HG03196 (cell line): Measurements from ENCODE around the gene MORN1.

Experiments
- ATAC-seq: cut with Tn5 transposase; IDR thresholded peaks from one replicate; pipeline ENCODE4 v1.9.1; 2021; ENCODE audit not compliant: unreplicated experiment

MORN1 gene

DNA sequence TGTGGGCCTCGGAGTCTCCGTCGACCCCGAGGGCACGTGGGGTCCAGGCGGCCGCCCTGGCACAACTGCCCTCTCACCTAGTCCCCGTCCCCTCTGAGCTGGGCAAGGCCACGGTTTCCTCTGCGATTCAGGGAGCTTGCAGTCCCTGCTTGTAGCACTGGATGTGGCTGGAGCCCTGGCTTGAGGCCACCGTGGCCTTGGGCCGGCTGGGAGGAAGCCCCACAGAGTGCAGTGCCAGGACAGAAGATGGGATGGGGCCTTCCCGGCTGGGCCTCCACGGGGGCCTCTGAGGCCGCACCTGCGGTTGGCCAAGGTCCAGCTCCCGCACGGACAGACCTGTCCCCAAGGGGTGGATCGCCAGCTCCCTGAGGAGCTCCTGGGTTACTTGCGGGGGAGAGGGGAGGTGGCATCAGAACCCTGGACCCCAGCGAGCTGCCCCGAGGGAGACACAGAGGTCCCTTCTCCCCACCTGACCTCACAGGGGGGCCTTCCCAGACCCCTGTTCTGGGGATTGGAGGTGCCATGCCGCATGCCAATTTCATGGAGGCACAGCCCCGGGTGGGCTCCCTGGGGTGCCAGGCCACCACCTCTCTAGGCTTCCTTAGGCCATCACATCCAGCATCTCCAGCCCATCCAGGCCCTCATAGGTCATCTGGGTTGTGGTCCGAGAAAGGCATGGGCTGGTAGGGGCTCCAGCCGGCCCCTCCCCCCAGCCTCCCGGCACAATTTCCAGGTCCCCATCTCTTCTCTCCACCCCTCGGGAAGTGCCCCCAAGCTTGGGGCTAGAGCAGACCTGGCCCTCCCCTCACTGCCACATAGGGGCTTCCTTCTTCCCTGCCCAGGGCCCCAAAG lies 80.8 kb downstream of the MORN1 start:
- ATAC-seq, result no peak

DNA sequence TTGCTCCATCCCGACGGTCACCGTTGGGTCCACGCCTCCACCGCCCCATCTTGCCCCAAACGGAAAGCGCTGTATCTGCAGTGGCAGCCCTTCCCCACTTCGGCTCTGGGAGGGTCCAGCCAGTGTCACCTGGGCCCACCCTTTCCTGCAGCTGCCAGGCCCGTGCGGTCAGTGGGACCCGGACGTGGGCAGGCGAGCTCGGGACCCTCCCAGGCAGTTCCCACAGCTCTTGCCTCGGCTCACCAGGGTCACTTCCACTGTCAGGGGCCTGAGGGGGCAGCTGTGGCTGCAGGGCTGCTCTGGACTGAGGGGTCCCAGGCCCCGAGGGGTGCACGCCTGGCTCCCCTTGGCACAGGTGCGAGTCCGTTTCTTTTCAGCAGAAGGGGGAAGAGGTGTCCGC lies 82.5 kb downstream of the MORN1 start:
- no peak for ATAC-seq

DNA sequence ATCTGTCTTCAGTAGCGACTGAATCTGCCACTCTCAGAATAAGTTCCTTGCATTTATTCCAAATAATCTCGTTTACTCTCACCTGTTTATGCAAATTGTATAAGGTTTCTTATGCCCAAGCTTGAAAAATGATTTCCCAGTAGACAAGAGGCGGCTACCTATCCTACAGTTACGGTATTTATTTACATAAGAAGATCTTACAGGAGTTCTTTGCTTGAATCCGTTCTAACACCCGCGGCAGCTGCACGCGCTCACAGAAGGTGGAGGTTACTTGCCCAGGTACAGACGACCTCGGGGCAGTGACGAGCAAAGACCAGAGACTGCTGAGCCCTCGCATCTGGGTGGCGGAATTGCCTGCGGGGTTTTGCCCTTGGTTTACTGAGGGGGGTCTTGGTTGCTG lies 83.4 kb downstream of the MORN1 start:
- no peak for ATAC-seq

DNA sequence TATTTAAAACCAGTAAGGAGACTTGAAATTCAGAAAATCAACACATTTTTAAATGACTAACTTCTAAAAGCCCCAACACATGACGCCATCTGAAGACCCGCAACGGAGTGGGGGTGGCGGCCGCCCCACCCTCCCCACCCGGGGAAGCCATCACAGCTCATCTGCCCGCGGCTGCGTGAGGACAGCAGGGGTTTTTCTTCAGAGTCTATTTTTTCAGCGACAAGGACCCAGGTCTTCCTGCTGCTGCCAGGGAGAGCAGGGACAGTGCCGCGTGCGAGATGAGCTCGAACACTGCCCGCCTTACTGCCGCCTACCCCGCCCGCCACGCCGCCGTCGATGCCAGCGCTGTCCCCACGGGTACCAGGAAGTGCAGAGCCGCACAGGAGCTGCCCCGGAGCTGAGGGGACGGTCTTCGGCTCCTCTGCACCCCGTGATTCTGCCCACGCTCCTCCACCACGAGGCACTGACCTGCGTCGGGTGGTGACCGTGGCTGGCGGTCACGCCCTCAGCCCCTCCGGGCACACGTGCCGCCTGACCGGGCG lies 84.2 kb downstream of the MORN1 start:
- ATAC-seq, result no peak

DNA sequence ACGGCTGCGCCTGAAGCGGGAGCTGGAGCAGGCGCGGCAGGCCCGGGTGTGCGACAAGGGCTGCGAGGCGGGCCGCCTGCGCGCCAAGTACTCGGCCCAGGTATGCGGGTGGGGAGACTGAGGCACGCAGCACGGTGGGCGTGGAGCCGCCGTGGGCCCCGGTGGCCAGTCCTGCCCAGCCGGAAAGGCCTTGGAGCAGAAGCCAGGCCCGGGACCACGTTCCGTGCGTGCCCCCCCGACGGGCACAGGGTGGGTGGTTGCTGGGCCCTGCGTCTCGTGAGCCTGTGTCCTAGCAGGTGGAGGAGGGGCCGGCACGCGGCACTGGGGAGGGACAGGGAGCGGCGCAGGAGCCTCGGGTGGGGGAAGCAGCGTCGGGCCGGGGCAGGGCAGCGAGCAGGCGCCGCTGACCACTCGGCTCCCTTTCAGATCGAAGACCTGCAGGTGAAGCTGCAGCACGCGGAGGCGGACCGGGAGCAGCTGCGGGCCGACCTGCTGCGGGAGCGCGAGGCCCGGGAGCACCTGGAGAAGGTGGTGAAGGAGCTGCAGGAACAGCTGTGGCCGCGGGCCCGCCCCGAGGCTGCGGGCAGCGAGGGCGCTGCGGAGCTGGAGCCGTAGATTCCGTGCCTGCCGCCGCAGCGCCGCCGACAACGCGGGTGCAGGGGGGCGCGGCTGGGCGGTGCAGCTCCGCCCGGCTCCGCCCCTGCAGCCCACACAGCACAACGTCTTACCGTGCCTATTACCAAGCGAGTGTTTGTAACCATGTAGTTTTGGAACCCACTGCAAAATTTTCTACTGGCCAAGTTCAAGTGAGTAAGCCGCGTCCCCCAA lies 85.0 kb downstream of the MORN1 start:
- ATAC-seq, result no peak

DNA sequence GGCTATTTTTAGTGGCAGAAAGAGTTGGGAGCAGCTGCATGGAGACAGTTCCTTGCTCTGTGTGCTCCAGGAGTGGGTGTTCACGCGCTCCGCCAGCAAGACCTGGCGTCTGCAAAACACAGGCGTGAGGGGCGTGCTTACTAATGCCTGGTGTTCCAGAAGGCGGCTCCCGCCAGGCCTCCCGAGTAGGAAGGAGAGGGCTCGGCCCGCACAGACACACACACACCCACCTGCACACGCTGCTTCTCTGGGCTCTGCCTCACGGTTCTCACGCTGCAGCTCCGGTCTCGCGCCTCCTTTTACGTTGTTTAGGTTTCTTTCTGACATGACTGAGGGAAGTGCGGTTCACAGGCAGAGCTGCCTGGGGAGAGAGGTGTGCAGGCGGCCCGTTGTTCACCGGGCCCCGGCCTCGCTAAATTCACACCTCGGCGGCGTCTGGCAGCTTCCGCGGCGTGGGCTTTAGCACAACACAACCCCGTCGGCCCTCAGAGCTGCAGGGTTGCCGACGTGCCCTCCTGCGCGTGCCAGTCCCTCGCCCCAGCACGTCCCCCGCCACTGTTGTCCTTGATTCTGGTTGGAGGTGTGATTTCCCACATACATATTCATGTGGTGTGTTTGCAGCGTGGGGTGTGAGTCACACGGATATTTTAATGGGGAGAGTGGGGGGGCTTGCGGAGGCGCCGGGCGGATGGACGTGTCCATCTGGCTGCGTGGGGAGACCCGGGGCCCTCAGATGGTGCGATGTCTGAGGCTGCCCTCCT lies 86.3 kb downstream of the MORN1 start:
- ATAC-seq, result no peak

DNA sequence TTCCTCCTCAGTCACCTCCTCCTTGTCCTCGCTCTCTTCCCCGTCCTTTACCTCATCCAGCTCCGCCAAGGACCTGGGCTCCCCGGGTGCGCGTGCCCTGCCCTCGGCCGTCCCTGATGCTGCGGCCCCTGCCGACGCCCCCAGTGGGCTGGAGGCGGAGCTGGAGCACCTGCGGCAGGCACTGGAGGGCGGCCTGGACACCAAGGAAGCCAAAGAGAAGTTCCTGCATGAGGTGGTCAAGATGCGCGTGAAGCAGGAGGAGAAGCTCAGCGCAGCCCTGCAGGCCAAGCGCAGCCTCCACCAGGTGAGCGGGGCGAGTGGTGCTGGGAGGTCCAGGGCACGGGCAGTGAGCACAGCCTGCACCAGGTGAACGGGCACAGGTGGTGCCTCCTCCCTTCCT lies 87.1 kb downstream of the MORN1 start:
- no peak for ATAC-seq

DNA sequence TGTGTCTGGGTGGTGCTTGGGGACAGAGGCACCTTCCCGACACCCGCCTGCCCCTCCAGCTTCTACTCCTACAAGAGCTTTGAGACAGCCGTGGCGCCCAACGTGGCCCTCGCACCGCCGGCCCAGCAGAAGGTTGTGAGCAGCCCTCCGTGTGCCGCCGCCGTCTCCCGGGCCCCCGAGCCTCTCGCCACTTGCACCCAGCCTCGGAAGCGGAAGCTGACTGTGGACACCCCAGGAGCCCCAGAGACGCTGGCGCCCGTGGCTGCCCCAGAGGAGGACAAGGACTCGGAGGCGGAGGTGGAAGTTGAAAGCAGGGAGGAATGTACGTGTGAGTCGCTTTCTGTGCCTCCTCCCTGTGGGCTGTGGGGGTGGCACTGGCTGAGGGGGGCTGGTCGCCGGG lies 87.6 kb downstream of the MORN1 start:
- no peak for ATAC-seq

DNA sequence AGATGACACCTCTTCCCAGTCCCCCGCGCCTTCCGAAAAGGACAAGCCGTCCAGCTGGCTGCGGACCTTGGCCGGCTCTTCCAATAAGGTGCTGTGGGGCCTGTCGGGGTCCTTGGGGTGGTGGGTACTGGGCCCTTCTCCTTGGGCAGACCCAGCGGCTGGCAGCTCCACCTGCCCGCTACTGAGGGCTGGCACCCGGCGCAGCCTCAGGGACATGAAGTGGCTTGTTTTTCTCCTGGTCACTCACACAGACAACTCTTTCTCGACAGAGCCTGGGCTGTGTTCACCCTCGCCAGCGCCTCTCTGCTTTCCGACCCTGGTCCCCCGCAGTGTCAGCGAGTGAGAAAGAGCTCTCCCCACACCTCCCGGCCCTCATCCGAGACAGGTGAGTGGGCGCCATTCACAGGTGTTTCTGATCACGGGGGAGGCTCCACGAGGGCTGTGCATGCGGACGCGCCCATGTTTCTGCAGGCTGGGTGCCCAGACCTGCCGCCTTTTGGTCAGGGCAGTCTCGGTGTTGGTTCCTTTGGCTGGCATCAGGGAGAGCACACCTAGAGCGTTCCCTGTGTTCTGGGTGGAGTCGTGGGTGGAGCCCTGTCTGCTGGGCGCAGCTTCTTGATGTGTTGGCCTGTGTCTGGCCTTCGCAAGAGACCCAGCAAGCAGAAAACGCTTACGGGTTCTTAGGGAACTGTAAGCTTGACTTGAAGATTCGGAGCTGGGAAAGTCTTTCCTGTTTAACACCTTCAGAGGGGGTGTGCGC lies 88.2 kb downstream of the MORN1 start:
- no peak for ATAC-seq

DNA sequence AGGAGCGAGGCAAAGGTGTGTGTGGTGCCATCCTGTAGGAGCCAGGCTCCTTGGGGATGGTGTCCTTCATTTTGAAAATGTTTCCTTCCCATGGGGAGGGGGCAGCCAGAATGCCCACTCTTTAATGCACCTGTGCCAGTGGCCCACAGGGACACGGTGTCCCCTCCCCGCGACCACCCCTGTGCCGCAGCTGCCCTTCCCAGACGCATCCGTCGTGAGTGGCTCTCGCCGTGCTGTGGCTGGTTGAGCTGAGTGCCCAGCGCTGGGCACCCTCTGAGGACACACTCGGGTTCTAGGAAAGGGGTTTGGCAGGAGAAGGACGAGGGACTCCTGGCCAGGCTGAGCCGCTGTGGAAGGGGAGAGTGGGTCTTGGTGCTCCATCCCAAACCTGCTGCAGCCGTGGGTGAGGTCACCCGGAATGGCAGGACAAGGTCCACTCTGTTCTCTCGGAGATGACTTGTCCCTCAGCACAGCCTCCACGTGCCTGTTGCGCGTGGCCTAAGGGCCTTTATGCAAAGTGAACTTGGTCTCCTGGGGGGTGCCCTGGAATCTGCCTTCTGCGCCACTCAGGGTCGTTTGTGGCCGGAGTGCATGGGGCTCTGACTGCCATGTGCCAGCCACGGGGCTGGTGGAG lies 88.9 kb downstream of the MORN1 start:
- ATAC-seq, result no peak

DNA sequence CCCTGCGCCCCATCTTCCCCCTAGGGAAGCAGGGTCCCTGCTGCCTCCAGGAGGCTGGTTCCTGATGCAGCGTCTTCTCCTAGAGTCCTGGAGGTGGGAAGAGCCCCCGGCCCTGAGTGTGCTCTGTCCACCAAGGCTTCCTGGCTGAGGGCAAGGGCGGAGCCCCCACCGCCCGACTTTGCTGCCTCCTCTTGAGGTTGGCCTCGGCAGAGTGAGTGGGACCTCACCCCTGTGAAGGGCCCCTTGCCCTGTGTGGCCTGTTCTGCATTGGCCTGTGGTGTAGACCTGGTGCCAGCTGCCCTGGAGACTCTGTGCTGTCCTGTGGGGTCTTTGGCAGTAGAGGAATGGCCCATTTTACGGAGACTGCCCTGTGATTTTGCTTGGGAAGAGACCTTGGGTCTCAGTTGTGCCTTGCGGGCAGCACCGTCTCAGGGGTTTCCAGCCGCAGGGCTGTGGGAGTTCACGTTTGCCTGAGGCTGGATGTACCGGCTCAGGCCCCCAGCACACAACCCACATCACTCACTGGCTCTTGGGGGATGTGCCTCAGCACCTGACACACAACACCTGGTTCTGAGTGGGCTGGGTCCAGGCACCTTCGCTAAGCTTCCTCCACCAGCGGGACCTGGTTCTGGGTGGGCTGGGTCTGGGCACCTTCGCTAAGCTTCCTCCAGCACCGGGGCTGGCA lies 89.6 kb downstream of the MORN1 start:
- no peak for ATAC-seq

DNA sequence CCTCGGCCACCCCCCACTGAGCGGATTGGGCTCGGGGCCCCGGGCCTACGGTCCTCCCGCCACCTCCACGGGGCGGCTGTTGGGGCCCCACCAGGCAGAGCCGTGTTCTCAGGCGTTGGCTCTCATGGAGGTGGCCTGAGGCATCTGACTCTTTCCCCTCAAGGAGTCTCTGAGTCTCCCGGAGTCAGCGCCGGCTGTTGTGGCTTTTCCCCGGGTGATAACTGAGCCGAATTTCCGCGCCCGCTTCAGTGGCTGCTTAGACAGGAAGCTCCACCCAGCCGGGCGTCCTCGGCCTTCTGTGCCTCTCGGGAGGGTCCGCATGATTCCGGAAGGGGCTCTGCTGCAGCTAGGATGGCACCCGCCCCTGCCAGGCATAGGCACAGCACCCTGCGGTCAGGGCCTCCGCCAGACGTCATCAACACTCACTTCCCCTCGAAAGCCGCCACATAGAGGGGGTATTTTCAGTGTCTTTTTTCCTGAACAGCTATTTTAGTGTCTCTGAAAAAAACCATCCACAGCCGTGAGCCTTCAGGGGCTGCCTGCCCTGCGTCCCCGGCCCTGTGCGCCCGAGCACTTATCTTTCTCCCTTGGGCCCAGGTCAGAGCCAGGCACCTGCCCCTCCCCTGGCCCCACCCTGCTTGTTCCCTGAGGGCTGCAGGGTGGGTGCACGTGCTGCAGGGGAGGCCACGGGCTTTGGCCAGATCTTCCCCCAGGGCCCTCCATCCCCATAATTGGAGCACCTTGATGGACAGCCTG lies 90.3 kb downstream of the MORN1 start:
- peak; percentile 48 for ATAC-seq

DNA sequence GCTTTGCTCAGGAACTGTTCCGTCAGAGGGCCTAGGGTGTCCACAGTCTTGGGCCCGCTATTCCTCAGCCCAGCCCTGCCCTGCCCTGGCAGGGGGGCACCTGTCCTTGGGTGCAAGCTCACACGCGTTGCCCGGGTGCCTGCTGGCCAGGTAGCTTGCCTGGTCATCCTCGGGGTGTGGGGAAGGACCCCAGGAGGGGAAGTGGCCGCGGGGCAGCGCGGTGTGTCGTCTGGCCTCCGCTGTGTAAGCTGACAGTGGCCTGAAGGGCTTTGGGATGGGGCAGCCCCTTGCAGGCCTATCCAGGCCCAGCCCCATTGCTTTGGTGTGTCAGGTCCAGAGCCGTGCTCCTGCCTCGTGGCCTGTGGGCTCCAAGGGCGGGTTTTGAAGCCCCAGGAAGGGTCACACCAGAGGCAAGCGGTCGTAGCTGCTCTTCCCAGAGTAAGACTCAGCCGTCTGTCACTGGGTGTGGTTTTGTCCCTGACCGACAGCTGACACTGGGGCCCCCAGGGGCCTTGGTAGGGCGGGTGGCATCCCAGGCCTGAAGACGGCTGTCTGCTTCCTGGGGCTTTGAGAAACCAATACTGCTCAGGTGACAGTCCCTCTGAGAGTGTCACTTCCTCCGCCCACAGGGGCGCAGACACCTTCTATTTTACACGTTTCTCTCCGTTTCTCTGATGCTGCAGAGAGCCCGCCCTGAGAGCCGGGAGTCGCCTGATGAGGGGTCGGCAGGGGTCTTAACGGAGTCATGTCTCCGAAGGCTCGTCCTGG lies 91.2 kb downstream of the MORN1 start:
- peak; percentile 60 for ATAC-seq

DNA sequence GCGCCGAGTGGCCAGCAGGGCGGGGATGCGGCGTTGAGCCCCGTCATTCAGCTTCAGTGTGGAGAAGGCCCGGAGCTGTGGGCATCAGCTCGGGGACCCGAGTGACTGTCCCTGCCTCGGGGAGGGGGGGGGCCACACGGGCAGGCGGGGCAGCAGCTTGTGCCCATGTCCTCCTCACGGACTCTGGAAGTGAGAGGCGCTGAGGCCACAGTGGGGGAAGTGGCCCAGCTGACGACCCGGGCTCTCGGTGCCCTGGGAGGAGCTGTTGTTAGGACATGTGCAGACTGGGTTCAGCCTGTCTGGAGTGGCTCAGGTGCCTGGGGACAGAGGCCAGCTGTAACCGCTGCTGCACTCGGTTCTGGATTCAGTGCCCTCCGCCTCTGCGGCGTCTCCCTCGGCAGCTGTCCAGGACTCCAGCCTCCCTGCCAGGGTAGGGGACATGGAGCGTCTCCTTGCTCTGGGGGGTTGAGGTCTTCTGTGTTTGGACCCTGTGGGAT lies 92.2 kb downstream of the MORN1 start:
- ATAC-seq, result no peak

DNA sequence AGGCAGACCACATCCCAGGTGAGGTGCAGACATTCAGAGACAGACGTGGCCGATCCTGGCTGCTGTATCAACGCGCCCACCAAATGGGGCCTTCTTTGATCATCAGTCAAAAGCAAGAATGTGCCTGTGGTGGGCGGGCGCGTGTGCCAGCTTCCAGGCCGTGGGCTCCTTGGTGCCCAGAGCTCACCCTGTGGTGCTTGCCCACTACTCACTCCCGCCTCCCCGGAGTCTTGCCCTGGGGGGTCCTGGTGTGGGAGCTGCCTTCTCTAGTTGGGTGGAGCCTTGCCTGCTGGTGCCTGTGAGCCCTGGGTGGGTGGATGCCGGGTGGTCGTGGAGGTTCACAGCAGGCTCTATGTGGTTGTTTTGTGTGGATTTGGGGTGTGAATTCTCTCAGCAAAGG lies 92.7 kb downstream of the MORN1 start:
- no peak for ATAC-seq

DNA sequence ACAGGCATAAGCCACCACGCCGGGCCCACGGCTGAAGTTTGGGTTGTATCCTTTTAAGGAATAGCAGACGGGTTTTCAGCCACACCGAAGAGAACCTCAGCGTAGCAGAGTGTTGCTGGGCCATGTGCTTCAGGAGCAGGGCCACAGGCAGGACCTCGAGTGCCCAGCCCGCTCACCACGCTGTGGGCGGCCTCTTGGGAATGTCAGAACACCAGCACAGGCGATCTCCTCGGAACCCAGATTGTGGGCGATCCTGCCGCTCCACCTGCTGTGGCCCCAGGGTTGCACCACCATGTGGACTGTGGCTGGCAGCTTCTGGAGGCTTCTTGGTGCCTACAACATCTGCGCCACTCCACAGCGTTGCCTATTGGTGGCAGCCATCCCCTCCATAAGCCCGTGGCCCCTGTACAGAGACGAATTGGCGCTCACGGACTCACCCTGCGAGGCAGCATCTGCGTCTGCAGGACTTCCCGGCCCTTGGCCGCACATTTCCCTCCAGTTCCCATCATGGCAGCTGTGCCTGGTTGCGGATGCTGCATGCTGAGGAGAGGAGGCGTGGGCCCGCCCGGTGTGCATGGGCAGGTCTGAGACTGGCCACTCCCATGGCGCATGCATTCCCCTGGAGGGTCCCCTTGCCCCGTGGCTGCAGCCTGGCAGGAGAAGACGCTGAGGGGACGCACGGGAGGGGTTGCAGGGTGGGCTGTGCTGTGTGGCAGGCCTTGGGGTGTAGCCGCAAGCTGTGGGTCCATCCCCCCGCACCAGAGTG lies 93.9 kb downstream of the MORN1 start:
- ATAC-seq, result no peak

DNA sequence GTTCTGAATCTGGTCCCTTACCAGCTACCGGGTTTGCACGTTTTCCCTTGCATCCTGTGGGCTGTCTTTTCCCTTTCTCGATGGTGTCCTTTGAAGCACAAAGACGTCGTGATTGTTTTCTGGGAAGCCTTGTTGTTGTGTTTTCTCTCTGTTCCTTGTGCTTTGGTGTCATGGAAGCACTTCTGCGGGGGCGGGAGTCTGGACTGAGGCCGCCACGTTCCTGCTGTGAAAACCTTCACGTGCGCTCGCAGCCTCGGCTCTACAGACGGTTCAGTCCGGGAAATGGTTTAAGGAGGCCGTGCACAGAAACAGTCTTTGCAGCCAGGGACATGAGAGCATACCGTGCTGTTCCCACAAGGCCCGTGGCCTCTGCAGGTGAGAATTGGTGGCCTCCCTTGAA lies 94.7 kb downstream of the MORN1 start:
- no peak for ATAC-seq
